Stomach (tissue), 9 donors: ENCODE data around the gene RIC8A. TPM values are rescaled to one million over a fixed set of nuclear protein-coding genes. Genes with fewer than 3 reads are reported as not detected.

Experiments used
- DNase-seq, 2 donors: peaks; one replicate each; pipeline versions ENCODE4 v3.0.0 to v3.0.0-alpha.2; 2013 to 2019
- H3K27ac ChIP-seq, 5 donors: fragments of 200-600 bp in 4 of 5; sonication (generic) in 4 of 5; one replicate each; pipeline ENCODE4 v1.5.1; 2013 to 2019; ENCODE audit warnings: mild to moderate bottlenecking in 1 of 5, moderate library complexity in 1 of 5
- H3K27me3 ChIP-seq, 3 donors: fragments of 200-600 bp; sonication (generic); one replicate each; pipeline ENCODE4 v1.5.1; 2017 to 2019; ENCODE audit warnings: mixed run types in 1 of 3
- H3K36me3 ChIP-seq, 4 donors: fragments of 200-600 bp; sonication (generic); 1 replicate in 3 of 4; 2 replicates in 1 of 4; pipeline ENCODE4 v1.5.1; 2016 to 2019
- H3K4me1 ChIP-seq, 4 donors: fragments of 200-600 bp; sonication (generic); one replicate each; pipeline ENCODE4 v1.5.1; 2016 to 2019
- H3K4me3 ChIP-seq, 4 donors: fragments of 200-600 bp; sonication (generic) in 3 of 4; one replicate each; pipeline ENCODE4 v1.5.1; 2016 to 2019; ENCODE audit warnings: mild to moderate bottlenecking in 1 of 4
- H3K9me3 ChIP-seq, 4 donors: fragments of 200-600 bp; sonication (generic); one replicate each; pipeline ENCODE4 v1.5.1; 2016 to 2019
- CTCF ChIP-seq, 7 experiments: fragments of 450-650 bp in 4 of 7; fragments of 200-600 bp in 3 of 7; sonication (generic) in 3 of 7; IDR thresholded peaks; one replicate each; pipeline ENCODE4 v1.5.1; 2016 to 2019; ENCODE audit warnings: antibody characterized with exemption in 7 of 7, control low read depth in 2 of 7, mild to moderate bottlenecking in 1 of 7
- EP300 ChIP-seq: sonication (generic); formaldehyde crosslinking; IDR thresholded peaks from one replicate; pipeline ENCODE4 v1.6.1; 2017; ENCODE audit warnings: antibody characterized with exemption
- POLR2A ChIP-seq, 4 donors: fragments of 450-650 bp; IDR thresholded peaks; one replicate each; pipeline ENCODE4 v1.6.1; 2016; ENCODE audit warnings: antibody characterized with exemption in 4 of 4, control low read depth in 2 of 4, mild to moderate bottlenecking in 1 of 4, moderate library complexity in 1 of 4
- POLR2AphosphoS5 ChIP-seq, 3 donors: sonication (generic); formaldehyde crosslinking; IDR thresholded peaks; one replicate each; pipeline ENCODE4 v1.6.1; 2016; ENCODE audit warnings: antibody characterized with exemption in 3 of 3
- WGBS, 5 donors: extraction: QIAGEN DNeasy Blood & Tissue Kit in 3 of 5; methylation state at CpG; one replicate each; pipeline versions ENCODE4 v1.1.5 to v1.1.7; 2013 to 2018; 5-methylcytosine and 5-hydroxymethylcytosine counted together
- intact Hi-C: fragments of 100-400 bp; cut with DNase I; formaldehyde crosslinking; loops from one replicate; pipeline ENCODE4 v1.15.1; 2023; ENCODE audit warnings: low total_unique reads
- polyA plus RNA-seq, 3 donors: library from polyadenylated mRNA; stranded (reverse); fragments of 200-250 nt; gene quantifications; one replicate each; pipeline ENCODE4 v1.2.3, GENCODE V29; 2013
- total RNA-seq, 5 donors: library from RNA; depleted of rRNA; stranded (reverse); fragments of >200 nt; gene quantifications; one replicate each; pipeline versions ENCODE4 v1.1.0 to v1.2.3, GENCODE V29; 2014 to 2016
- donor health status: healthy with polysubstance abuse.
- donor health status: Bipolar disorder and iron deficiency.
- donor health status: healthy.

Gene RIC8A
- total and polyA plus RNA-seq, 8 donors: 39.2 to 262 (median 63.9) TPM

DNA sequence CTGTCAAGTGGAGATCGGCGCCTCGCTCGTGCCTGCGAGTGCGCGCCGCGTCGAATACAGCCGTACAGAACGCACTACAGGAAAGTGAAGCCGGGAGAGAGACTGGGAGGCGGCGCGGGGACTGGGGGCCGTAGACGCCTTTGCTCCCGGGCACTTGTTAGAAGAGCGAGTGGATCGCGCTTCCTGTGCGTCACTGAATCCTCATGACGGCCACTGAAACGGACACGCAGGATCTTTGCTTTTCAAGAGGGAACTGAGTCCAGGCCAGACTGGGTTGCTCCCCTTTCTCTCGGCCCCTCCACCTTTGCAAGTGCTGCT, 314 bp downstream of the RIC8A start:
- Histone ChIP-seq H3K4me1 (peaks cover 31 to 71% (median 59%) of the 10 kb centered on the region in 4 donors), H3K27ac (peak overlapping the region; percentile 96 to 100 (median 99)), H3K9me3 (no peaks in the 10 kb centered on the region), H3K36me3 (peaks cover 36 to 64% (median 62%) of the 10 kb centered on the region in 4 donors), H3K4me3 (peak overlapping the region; percentile 82 to 100 (median 92)), H3K27me3 (no peaks in the 10 kb centered on the region)
- TF ChIP-seq EP300 (peak; percentile 1), POLR2A (IDR thresholded peaks at IDR 0.05) (no peak)
- intact Hi-C loops: no loop called here
- 0 to 1% (median 1%) methylated on average over 27 of the region's 27 CpGs for WGBS, 5 donors
- DNase-seq: peak in 1 of 2 donors; percentile 78

- peak; percentile 85 to 95 for DNase-seq
- no peaks in the 10 kb centered on the region for H3K9me3 ChIP-seq
- WGBS, 5 donors: 0 to 1% (median 0%) methylated on average over 18 to 57 of the region's 57 CpGs
- intact Hi-C loops: no loop called here
- H3K27ac ChIP-seq: peak overlapping the region; percentile 96 to 100 (median 99)
- H3K36me3 ChIP-seq: peaks cover 42 to 64% (median 62%) of the 10 kb centered on the region in 4 donors
- no peaks in the 10 kb centered on the region for H3K27me3 ChIP-seq
- H3K4me1 ChIP-seq: peaks cover 31 to 66% (median 57%) of the 10 kb centered on the region in 4 donors
- H3K4me3 ChIP-seq: peak overlapping the region; percentile 82 to 100 (median 92)
- no peak for TF ChIP-seq CTCF (IDR thresholded peaks at IDR 0.05)
- peak; percentile 72 to 82 (median 76) for TF ChIP-seq POLR2AphosphoS5 (IDR thresholded peaks at IDR 0.05)
Observed at GRCh38 chr11:208181-208916, 841 bp downstream of the RIC8A start.

DNA sequence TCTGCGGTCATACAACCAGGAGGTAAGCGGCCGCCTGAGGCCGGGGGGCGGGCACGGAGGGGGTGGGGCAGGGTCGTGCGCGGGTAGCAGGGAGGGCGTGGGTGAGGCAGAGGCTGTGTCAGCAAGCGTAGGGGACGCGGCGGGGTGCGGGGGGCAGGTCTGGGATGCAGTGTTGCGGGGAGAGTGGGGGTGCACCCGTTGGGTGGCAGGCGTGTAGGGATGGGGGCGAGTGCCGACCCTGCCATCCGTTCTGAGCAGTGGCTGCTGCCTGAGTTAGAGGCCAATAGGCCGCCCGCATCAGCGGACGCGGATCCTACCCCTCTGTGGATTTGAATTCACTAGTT, 1.4 kb downstream of the RIC8A start:
- TF ChIP-seq POLR2A (IDR thresholded peaks at IDR 0.05) (no peak), CTCF (IDR thresholded peaks at IDR 0.05) (no peak), EP300 (no peak), POLR2AphosphoS5 (IDR thresholded peaks at IDR 0.05) (no peak)
- Histone ChIP-seq H3K4me3 (peak overlapping the region; percentile 82 to 100 (median 92)), H3K36me3 (peaks cover 44 to 64% (median 62%) of the 10 kb centered on the region in 4 donors), H3K27me3 (no peaks in the 10 kb centered on the region), H3K4me1 (peaks cover 31 to 61% (median 52%) of the 10 kb centered on the region in 4 donors), H3K27ac (peak overlapping the region; percentile 96 to 100 (median 99)), H3K9me3 (no peaks in the 10 kb centered on the region)
- 1 to 3% (median 1%) methylated on average over 21 to 26 of the region's 26 CpGs for WGBS, 5 donors
- no peak for DNase-seq
- intact Hi-C loops: no loop called here

GRCh38 chr11:209275-210121, 2.0 kb downstream of the RIC8A start:
- WGBS, 5 donors: 47 to 57% (median 49%) methylated on average over 20 to 29 of the region's 29 CpGs
- Histone ChIP-seq H3K9me3 (no peaks in the 10 kb centered on the region), H3K36me3 (peaks cover 47 to 64% (median 62%) of the 10 kb centered on the region in 4 donors), H3K27ac (peak overlapping the region; percentile 96 to 100 (median 99)), H3K27me3 (no peaks in the 10 kb centered on the region), H3K4me3 (peak overlapping the region; percentile 82 to 100 (median 92)), H3K4me1 (peaks cover 31 to 55% (median 46%) of the 10 kb centered on the region in 4 donors)
- TF ChIP-seq EP300 (no peak), POLR2A (IDR thresholded peaks at IDR 0.05) (no peak), CTCF (IDR thresholded peaks at IDR 0.05) (no peak), POLR2AphosphoS5 (IDR thresholded peaks at IDR 0.05) (no peak)
- intact Hi-C loops: no loop called here
- peak; percentile 24 to 25 for DNase-seq
